Fibroblast of mammary gland (primary cell): Measurements from ENCODE around the gene STMN1.

Experiments used
- DNase-seq: peaks from one replicate; pipeline ENCODE4 v3.0.0-alpha.2; 2010; ENCODE audit warnings: low read depth
- H3K4me3 ChIP-seq: 2 replicates; pipeline ENCODE4 v1.5.1; 2011; ENCODE audit warnings: low read depth, mild to moderate bottlenecking, low read length, moderate library complexity; ENCODE audit not compliant: control insufficient read depth
- CTCF ChIP-seq: conservative IDR thresholded peaks from 2 replicates; pipeline ENCODE4 v1.5.1; 2011; ENCODE audit warnings: low read depth, low read length, inconsistent platforms; ENCODE audit not compliant: control insufficient read depth, insufficient read depth

The STMN1 gene

GRCh38 chr1:25929016-25929415, 22.8 kb upstream of the STMN1 start:
- no peak overlapping the region for H3K4me3 ChIP-seq
- no peak for DNase-seq
- no peak for TF ChIP-seq CTCF

DNA sequence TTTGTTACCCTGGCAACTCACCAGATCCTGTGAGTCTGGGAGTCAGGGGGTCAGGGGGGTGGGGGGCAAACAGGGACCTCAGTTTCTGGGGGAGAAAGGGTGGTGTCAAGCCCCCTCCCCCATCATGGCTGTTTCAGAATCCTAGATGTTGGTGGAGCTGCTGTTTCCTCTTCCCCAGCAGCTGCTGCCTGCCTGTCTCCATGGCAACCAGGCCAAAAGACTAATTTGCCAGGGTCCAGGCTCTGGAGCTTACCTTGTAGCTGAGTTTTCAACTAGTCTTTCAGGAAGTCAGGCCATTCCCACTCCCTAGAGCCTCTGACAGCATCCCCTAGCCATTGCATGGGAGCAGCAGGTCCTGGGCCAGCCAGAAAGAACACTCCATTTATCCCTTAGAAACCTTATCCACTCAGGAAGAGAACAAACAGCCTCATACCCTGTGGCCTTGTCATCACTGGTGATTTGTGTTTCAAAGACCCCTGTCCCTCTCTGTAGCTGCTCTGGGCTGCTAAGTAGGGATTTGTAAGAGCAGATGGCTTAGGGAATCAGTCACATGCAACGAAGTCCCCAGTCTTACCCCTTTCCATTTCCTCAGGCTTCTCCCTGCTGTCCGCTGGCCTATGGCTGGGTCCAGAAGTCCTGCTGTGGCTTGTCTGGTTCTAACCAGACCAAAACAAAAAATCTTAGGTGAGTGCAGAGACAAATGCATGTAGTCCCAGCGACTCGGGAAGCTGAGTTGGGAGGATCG, 21.5 kb upstream of the STMN1 start:
- no peak overlapping the region for H3K4me3 ChIP-seq
- DNase-seq, result no peak
- no peak for TF ChIP-seq CTCF

DNA sequence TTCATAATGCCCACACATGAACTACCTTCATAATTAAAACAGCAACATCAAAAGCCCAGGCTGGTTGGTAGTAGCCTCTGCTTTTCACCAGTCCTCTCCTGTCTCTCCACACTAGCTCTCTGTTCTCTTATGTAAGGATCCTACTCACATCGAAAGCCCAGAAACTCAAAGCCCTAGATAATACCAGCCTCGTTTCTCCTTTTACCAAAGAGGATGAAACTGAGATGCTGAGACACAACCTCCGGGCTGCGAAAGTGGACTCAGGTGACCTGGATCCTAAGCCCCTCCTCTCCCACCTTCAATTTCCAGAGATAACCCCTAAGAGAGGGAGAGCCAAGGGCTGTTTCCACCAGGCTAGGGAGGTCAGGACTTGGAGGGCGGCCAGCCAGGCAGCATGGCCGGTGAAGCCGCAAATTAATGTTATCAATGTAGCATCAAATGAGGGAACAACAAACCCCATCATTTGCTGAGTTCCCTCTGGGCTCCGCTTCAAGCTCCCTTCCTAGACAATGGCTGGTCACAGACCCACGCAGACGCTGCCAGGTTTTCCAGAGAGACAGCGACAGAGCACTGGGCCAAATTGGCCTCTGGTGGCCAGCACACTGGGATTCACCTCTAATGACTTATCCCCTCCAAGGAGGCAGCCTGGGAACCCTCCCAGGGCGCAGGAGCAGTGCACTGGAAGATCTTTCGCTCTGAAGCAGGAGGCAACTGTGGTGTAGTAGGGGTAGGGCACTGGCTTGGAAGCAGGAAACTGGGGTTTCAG, 20.7 kb upstream of the STMN1 start:
- H3K4me3 ChIP-seq, result no peak overlapping the region
- no peak for TF ChIP-seq CTCF
- no peak for DNase-seq

DNA sequence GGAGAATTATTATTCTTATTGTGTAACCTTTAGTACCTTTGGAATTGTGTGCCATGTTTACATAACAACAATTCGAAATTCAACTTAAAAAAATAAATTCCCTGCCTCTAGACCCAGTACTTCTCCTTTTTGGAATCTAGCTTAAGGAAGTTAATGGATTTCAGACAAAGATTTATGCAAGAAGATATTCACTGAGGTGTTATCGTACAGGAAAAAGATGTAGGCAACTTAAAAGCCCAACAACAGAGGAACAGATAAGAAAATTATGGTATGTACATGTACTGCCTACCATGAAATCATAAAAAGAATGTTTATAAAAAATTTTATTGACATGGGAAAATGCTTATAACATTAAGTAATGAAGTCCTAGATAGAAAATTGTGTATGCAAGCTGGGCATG, 18.2 kb upstream of the STMN1 start:
- H3K4me3 ChIP-seq, result no peak overlapping the region
- no peak for DNase-seq
- TF ChIP-seq CTCF, result no peak

- H3K4me3 ChIP-seq, result peak overlapping the region; percentile 52
- TF ChIP-seq CTCF, result no peak
- DNase-seq, result no peak
These were observed 16.8 kb upstream of the STMN1 start for GRCh38 chr1:25922971-25923552.

DNA sequence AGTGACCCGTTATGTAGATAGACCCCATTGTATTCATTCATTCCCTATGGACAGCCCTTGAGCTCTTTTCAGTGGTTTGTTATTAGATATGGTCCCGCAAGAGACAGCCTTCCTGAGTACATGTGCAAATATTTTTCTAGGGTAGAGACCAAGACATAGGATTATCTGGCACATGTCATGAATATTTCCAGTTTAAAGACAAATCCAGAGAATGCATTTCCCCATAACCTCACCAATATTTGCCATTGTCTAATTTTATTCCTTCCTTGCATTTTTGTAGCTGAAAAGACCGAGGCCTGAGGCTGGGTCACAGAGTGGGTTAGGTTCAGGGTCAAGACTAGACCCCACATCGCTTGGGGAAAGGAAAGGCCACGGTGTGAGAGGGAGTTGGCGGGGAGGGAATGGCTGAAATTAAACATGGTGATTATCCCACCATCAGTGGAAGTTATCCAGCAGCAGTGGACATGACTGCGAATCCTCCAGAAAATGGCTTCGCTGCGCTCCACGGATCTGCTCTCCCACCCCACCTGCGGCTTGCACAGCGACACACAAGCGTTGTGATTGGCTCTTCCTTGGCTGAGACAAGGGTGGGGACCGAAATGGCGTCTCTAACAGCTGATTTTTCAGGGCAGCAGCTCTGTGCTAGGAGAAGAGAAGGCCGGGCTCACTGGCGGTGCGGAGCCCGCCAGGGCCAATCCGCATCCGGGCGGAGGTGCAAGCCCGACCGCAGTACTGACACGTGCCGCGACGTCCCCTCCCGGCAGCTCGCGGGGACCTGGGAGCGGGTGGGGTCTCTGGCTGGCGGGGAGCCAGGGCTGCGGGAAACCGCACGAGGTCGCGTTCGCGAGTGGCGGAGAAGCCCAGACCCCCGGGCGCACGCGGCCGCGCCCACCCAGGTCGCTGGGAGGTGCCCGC, 16.1 kb upstream of the STMN1 start:
- peak overlapping the region; percentile 52 for H3K4me3 ChIP-seq
- no peak for DNase-seq
- no peak for TF ChIP-seq CTCF
